Tibial artery (tissue), 4 donors: ENCODE results near the gene KCNC3.

Experiments used
- DNase-seq, 2 donors: peaks; one replicate each; pipeline ENCODE4 v3.0.0-alpha.2; 2019
- H3K27ac ChIP-seq, 2 donors: fragments of 200-600 bp; sonication (generic) in 1 of 2; 1 replicate in 1 of 2; 2 replicates in 1 of 2; pipeline ENCODE4 v1.5.1; 2018 to 2019; ENCODE audit warnings: mild to moderate bottlenecking in 1 of 2
- H3K27me3 ChIP-seq, 2 donors: fragments of 200-600 bp; sonication (generic) in 1 of 2; one replicate each; pipeline versions ENCODE4 v1.5.1 to v1.6.0; 2016 to 2019
- H3K36me3 ChIP-seq, 3 donors: fragments of 200-600 bp; sonication (generic) in 2 of 3; one replicate each; pipeline ENCODE4 v1.5.1; 2016 to 2019; ENCODE audit warnings: mild to moderate bottlenecking in 2 of 3
- H3K4me1 ChIP-seq, 4 donors: fragments of 200-600 bp; sonication (generic) in 2 of 4; 1 replicate in 3 of 4; 2 replicates in 1 of 4; pipeline ENCODE4 v1.5.1; 2016 to 2019
- H3K4me3 ChIP-seq, 2 donors: fragments of 200-600 bp; sonication (generic) in 1 of 2; 1 replicate in 1 of 2; 2 replicates in 1 of 2; pipeline ENCODE4 v1.5.1; 2018 to 2019; ENCODE audit warnings: mild to moderate bottlenecking in 2 of 2
- H3K9me3 ChIP-seq, 3 donors: fragments of 200-600 bp; sonication (generic) in 1 of 3; one replicate each; pipeline ENCODE4 v1.5.1; 2016 to 2019
- intact Hi-C: fragments of 100-400 bp; cut with DNase I; formaldehyde crosslinking; loops from one replicate; pipeline ENCODE4 v1.15.0; 2023; ENCODE audit warnings: low total_unique reads
- TF ChIP-seq, protein P1 (sequence below), 2 experiments: fragments of 200-600 bp in 1 of 2; fragments of 450-650 bp in 1 of 2; IDR thresholded peaks; one replicate each; pipeline ENCODE4 v1.5.1; 2017 to 2019; ENCODE audit warnings: antibody characterized with exemption in 2 of 2, mild to moderate bottlenecking in 1 of 2, moderate library complexity in 1 of 2

KCNC3 gene

DNA sequence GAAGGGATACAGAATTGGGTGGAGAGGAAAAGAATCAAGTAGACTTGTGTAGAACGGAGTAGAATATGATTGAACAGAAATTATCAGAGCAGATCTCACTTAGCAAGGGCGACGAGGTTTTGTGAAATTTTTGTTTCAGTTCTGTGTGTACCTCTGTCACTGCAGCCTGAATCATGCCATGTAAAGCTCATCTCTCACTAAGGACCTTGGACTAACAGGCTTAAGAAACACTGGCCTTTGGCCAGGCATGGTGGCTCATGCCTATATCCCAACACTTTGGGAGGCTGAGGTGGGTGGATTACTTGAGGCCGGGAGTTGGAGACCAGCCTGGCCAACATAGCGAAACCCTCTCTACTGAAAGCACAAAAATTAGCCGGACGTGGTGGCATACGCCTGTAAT lies 63.1 kb downstream of the KCNC3 start:
- Histone ChIP-seq H3K9me3 (no peaks in the 10 kb centered on the region), H3K36me3 (peaks cover 0 to 47% (median 0%) of the 10 kb centered on the region in 3 donors), H3K27me3 (peaks cover 0 to 9% of the 10 kb centered on the region in 2 donors), H3K27ac (no peak overlapping the region), H3K4me3 (no peak overlapping the region), H3K4me1 (no peaks in the 10 kb centered on the region)
- DNase-seq, result no peak
- intact Hi-C loops, result no loop called here
- TF ChIP-seq, protein P1, sequence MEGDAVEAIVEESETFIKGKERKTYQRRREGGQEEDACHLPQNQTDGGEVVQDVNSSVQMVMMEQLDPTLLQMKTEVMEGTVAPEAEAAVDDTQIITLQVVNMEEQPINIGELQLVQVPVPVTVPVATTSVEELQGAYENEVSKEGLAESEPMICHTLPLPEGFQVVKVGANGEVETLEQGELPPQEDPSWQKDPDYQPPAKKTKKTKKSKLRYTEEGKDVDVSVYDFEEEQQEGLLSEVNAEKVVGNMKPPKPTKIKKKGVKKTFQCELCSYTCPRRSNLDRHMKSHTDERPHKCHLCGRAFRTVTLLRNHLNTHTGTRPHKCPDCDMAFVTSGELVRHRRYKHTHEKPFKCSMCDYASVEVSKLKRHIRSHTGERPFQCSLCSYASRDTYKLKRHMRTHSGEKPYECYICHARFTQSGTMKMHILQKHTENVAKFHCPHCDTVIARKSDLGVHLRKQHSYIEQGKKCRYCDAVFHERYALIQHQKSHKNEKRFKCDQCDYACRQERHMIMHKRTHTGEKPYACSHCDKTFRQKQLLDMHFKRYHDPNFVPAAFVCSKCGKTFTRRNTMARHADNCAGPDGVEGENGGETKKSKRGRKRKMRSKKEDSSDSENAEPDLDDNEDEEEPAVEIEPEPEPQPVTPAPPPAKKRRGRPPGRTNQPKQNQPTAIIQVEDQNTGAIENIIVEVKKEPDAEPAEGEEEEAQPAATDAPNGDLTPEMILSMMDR (IDR thresholded peaks at IDR 0.05), result no peak

DNA sequence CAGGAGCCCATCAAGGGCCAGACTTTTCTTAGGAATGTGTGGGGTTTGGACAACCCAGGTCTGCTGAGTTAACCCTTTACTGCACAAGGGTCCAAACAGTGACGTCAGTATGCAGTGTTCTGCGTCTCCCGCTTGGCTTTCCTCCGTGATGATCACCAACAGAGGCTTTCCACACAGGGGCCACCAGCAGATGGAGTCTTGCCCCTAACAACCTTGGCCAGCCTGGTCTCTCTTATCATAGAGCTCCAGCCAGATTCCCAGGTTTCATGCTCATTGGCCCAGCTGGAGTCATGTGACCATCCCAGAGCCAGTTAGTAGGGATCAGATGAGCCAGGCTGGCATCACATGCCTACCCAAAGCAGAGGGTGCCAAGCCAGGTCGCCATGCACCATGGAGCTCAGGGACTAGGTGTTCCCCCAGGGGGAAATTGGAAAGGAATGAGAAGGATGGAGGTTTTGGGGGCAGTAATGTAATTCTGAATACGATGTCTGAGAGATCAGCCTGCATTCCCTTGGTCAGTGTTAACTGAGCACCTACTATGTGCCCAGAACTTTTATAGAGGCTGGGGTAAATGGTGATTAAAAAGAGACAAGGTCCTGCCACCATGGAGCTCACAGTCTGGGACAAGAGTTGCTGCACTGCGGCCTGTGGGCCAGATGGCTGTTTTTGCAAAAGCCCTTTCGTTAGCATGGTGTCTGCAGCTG lies 64.5 kb downstream of the KCNC3 start:
- H3K4me1 ChIP-seq, result no peaks in the 10 kb centered on the region
- peaks cover 0 to 41% (median 0%) of the 10 kb centered on the region in 3 donors for H3K36me3 ChIP-seq
- intact Hi-C loops, result no loop called here
- no peak overlapping the region for H3K27ac ChIP-seq
- no peak for DNase-seq
- no peaks in the 10 kb centered on the region for H3K9me3 ChIP-seq
- H3K27me3 ChIP-seq, result peaks cover 0 to 7% of the 10 kb centered on the region in 2 donors
- TF ChIP-seq, protein P1 (IDR thresholded peaks at IDR 0.05), result no peak
- H3K4me3 ChIP-seq, result no peak overlapping the region

DNA sequence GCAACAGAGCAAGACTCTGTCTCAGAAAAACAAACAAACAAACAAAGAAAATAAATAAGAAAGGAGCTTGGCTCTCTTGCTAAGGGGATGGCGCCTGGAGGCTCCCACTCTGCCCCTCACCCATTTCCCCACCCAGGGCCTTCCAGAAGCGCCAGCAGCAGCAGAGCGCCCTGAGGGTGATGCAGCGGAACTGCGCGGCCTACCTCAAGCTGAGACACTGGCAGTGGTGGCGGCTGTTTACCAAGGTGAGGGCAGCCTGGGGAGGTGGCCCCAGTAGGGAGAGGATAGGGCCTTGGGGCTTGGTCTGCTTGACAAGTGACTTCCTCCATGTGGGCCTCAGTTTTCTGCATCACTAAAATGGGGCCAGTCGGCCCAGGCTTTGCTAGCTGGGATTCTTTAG lies 66.0 kb downstream of the KCNC3 start:
- Histone ChIP-seq H3K27me3 (peaks cover 0 to 4% of the 10 kb centered on the region in 2 donors), H3K9me3 (no peaks in the 10 kb centered on the region), H3K4me1 (no peaks in the 10 kb centered on the region), H3K4me3 (no peak overlapping the region), H3K27ac (no peak overlapping the region), H3K36me3 (peaks cover 0 to 33% (median 0%) of the 10 kb centered on the region in 3 donors)
- intact Hi-C loops, result no loop called here
- no peak for DNase-seq
- TF ChIP-seq, protein P1 (IDR thresholded peaks at IDR 0.05), result no peak
